Endothelial cell of umbilical vein (primary cell): Measurements from ENCODE around the gene DRC1. TPM values are rescaled to one million over a fixed set of nuclear protein-coding genes. Genes with fewer than 3 reads are reported as not detected.

Experiments
- BruUV-seq: library from RNA; stranded (reverse); fragments of 400-500 nt; replicated peaks from 2 replicates; lab custom pipeline; 2021; lab: Mats Ljungman, UMichigan
- CTCF ChIA-PET: fragments of 300-600, 350-600 bp; sonication (Branson Sonifier 250); formaldehyde crosslinking; loops from one replicate; lab custom pipeline; 2021; ENCODE audit warnings: antibody characterized with exemption, inconsistent platforms; lab: Charles Lee
- POLR2A ChIA-PET: fragments of 300-600, 350-600 bp; sonication (Branson Sonifier 250); formaldehyde crosslinking; loops from one replicate; lab custom pipeline; 2021; ENCODE audit warnings: antibody characterized with exemption, inconsistent platforms; lab: Charles Lee
- DNase-seq: peaks from one replicate; pipeline ENCODE4 v3.0.0-alpha.2; 2011; ENCODE audit warnings: low read depth, low spot score
- FAIRE-seq: peaks from 2 replicates; lab custom pipeline; 2011; peaks lifted over from hg19 to GRCh38; lab: Jason Lieb, UNC
- H2AFZ ChIP-seq: 2 replicates; pipeline ENCODE4 v1.6.0; 2012; ENCODE audit warnings: low read depth, low read length, control low read depth, inconsistent platforms
- H3K27ac ChIP-seq: 2 replicates; pipeline ENCODE4 v1.5.1; 2011; ENCODE audit warnings: low read depth, mild to moderate bottlenecking, control low read depth, low read length, moderate library complexity; ENCODE audit not compliant: insufficient read depth
- H3K27me3 ChIP-seq, 2 experiments: 2 replicates each; pipeline versions ENCODE4 v1.6.0 to v1.6.1; 2011; ENCODE audit warnings: low read length in 2 of 2, mixed read lengths in 1 of 2; ENCODE audit not compliant: control insufficient read depth in 2 of 2, insufficient read depth in 2 of 2
- H3K36me3 ChIP-seq, 2 experiments: 2 replicates in 1 of 2; 3 replicates in 1 of 2; pipeline ENCODE4 v1.5.1; 2011; ENCODE audit warnings: low read length in 2 of 2, mild to moderate bottlenecking in 1 of 2, moderate library complexity in 1 of 2; ENCODE audit not compliant: control insufficient read depth in 2 of 2, insufficient read depth in 2 of 2; ENCODE audit errors: extremely low read depth in 1 of 2
- H3K4me1 ChIP-seq: 3 replicates; pipeline ENCODE4 v1.5.1; 2011; ENCODE audit warnings: mild to moderate bottlenecking, low read length; ENCODE audit not compliant: control insufficient read depth, insufficient read depth; ENCODE audit errors: extremely low read depth
- H3K4me2 ChIP-seq: 2 replicates; pipeline ENCODE4 v1.6.1; 2011; ENCODE audit warnings: low read length, control low read depth, mixed read lengths; ENCODE audit not compliant: insufficient read depth
- H3K4me3 ChIP-seq, 3 experiments: fragments of 200-600 bp in 1 of 3; sonication (generic), shearing (Covaris generic) in 1 of 3; replicated peaks in 1 of 3; 2 replicates each; pipeline ENCODE4 v1.5.1; 2011 to 2016; ENCODE audit warnings: control low read depth in 3 of 3, low read length in 3 of 3, mild to moderate bottlenecking in 2 of 3, inconsistent platforms in 1 of 3, low read depth in 1 of 3, moderate library complexity in 1 of 3; ENCODE audit not compliant: insufficient read depth in 1 of 3
- H3K79me2 ChIP-seq: 2 replicates; pipeline ENCODE4 v1.6.0; 2012; ENCODE audit warnings: low read length, inconsistent platforms; ENCODE audit not compliant: control insufficient read depth, insufficient read depth
- H3K9ac ChIP-seq: replicated peaks from 2 replicates; pipeline ENCODE3; 2011; ENCODE audit warnings: low read length, control low read depth; ENCODE audit not compliant: insufficient read depth; ENCODE audit errors: extremely low read depth
- H3K9me1 ChIP-seq: replicated peaks from 3 replicates; pipeline ENCODE4 v1.6.0; 2011; ENCODE audit warnings: mild to moderate bottlenecking, low read length; ENCODE audit not compliant: control insufficient read depth, insufficient read depth; ENCODE audit errors: extremely low read depth
- H3K9me3 ChIP-seq: replicated peaks from 2 replicates; pipeline ENCODE4 v1.5.1; 2012; ENCODE audit warnings: low read length, inconsistent platforms; ENCODE audit not compliant: control insufficient read depth, insufficient read depth
- H4K20me1 ChIP-seq: replicated peaks from 2 replicates; pipeline ENCODE3; 2011; ENCODE audit warnings: mild to moderate bottlenecking, low read length; ENCODE audit not compliant: control insufficient read depth, insufficient read depth; ENCODE audit errors: extremely low read depth
- CTCF ChIP-seq, 2 donors: IDR thresholded peaks; 1 replicate in 1 of 2; 2 replicates in 1 of 2; pipeline ENCODE4 v1.5.1; 2011; ENCODE audit warnings: low read length in 2 of 2, mild to moderate bottlenecking in 2 of 2, moderate library complexity in 2 of 2, control low read depth in 1 of 2, inconsistent platforms in 1 of 2, low read depth in 1 of 2; ENCODE audit not compliant: insufficient read depth in 1 of 2; ENCODE audit errors: extremely low read depth in 1 of 2
- EZH2 ChIP-seq: IDR thresholded peaks from 2 replicates; pipeline ENCODE4 v1.6.1; 2012; ENCODE audit warnings: borderline replicate concordance, low read depth, mild to moderate bottlenecking, moderate library complexity, low read length, inconsistent platforms; ENCODE audit not compliant: severe bottlenecking
- FOS ChIP-seq: IDR thresholded peaks from 2 replicates; pipeline ENCODE4 v1.6.1; 2011; ENCODE audit warnings: mild to moderate bottlenecking, low read length, moderate library complexity, borderline replicate concordance; ENCODE audit not compliant: insufficient read depth
- GATA2 ChIP-seq: IDR thresholded peaks from 2 replicates; pipeline ENCODE4 v1.7.0; 2011; ENCODE audit warnings: low read depth, mild to moderate bottlenecking, moderate library complexity, mixed read lengths, low read length; ENCODE audit not compliant: insufficient read length, insufficient read depth
- JUN ChIP-seq: IDR thresholded peaks from 2 replicates; pipeline ENCODE4 v1.6.1; 2011; ENCODE audit warnings: borderline replicate concordance, low read depth; ENCODE audit not compliant: insufficient read length, insufficient read depth
- MYC ChIP-seq: IDR thresholded peaks from one replicate; pipeline ENCODE4 v1.6.1; 2011; ENCODE audit warnings: mild to moderate bottlenecking, low read depth, low read length
- POLR2A ChIP-seq: IDR thresholded peaks from 2 replicates; pipeline ENCODE4 v1.6.1; 2012; ENCODE audit warnings: low read depth, mild to moderate bottlenecking, control low read depth, low read length
- POLR2AphosphoS5 ChIP-seq: IDR thresholded peaks from 2 replicates; pipeline ENCODE4 v1.6.1; 2012; ENCODE audit warnings: low read depth, mild to moderate bottlenecking, control low read depth, low read length, moderate library complexity; ENCODE audit not compliant: insufficient read depth
- dilution Hi-C: fragments of 300-500 bp; cut with MboI; formaldehyde crosslinking; loops from one replicate; pipeline ENCODE4 v1.15.0; 2019; ENCODE audit warnings: low sequenced_read_pairs; ENCODE audit not compliant: extremely low pct_ligation_motif_present
- intact Hi-C: fragments of 100-400 bp; cut with micrococcal nuclease; formaldehyde crosslinking; loops from one replicate; pipeline ENCODE4 v1.10.0; 2022
- polyA plus RNA-seq, 4 experiments: library from polyadenylated mRNA; depleted of rRNA in 3 of 4; stranded (reverse) in 3 of 4; unstranded in 1 of 4; fragments of >200 nt; gene quantifications; 2 replicates each; pipeline versions ENCODE4 v1.2.1 to v1.2.3, GENCODE V29; 2011 to 2012; ENCODE audit warnings: missing spikeins in 1 of 4
- total RNA-seq: library from RNA; stranded (reverse); gene quantifications from 2 replicates; pipeline ENCODE4 v1.2.3, GENCODE V29; 2021
- TF ChIP-seq, protein P1 (sequence below): IDR thresholded peaks from 2 replicates; pipeline ENCODE4 v1.6.1; 2011; ENCODE audit not compliant: insufficient read depth, insufficient read length

The DRC1 gene
- total and polyA plus RNA-seq, 2 donors (not counting 3 experiments of a cell fraction or from before 2014, with no cell fraction given), result 0.44 TPM; not detected in 1

GRCh38 chr2:26451700-26452099, 50.0 kb downstream of the DRC1 start:
- FAIRE-seq, result no peak

More at GRCh38 chr2:26451700-26452099, 50.0 kb downstream of the DRC1 start:
- H3K9me1 ChIP-seq, result no peaks in the 10 kb centered on the region
- H3K9me3 ChIP-seq, result no peaks in the 10 kb centered on the region
- intact Hi-C loops (no loop called here), dilution Hi-C loops (no loop called here)
- no peak overlapping the region for H3K9ac ChIP-seq
- H3K4me2 ChIP-seq, result no peak overlapping the region
- no peaks in the 10 kb centered on the region for H3K79me2 ChIP-seq
- H2AFZ ChIP-seq, result no peak overlapping the region
- H3K36me3 ChIP-seq, result no peaks in the 10 kb centered on the region
- ChIA-PET CTCF (interaction anchor here (1.1 kb wide), 2 partner anchors 11 to 16 kb away, joined by 3 to 4 read pairs; no protein-coding TSS in a partner anchor), POLR2A (no interaction called here)
- no peak overlapping the region for H3K27ac ChIP-seq
- no TSS peak for BruUV-seq
- peaks cover 0 to 1% of the 10 kb centered on the region in 2 experiments for H3K27me3 ChIP-seq
- TF ChIP-seq, protein P1, sequence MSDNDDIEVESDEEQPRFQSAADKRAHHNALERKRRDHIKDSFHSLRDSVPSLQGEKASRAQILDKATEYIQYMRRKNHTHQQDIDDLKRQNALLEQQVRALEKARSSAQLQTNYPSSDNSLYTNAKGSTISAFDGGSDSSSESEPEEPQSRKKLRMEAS, result no peak
- TF ChIP-seq POLR2AphosphoS5 (no peak), FOS (no peak), POLR2A (no peak), MYC (no peak), EZH2 (no peak), JUN (no peak), CTCF (IDR thresholded peaks at IDR 0.05; ENCODE audit: extremely low read depth in 1 of 2, insufficient read depth in 1 of 2, low read depth in 1 of 2, low read length in 2 of 2) (no peak), GATA2 (no peak)
- no peaks in the 10 kb centered on the region for H4K20me1 ChIP-seq
- H3K4me3 ChIP-seq, result no peak overlapping the region
- DNase-seq, result no peak
- H3K4me1 ChIP-seq, result peaks cover 16% of the 10 kb centered on the region
